OCI-M2 (cell line): ENCODE data around the gene TMEM258.

Experiments used
- DNase-seq: peaks from one replicate; lab custom pipeline; 2025; ENCODE audit not compliant: unreplicated experiment; lab: John Stamatoyannopoulos, UW

Gene TMEM258

DNA sequence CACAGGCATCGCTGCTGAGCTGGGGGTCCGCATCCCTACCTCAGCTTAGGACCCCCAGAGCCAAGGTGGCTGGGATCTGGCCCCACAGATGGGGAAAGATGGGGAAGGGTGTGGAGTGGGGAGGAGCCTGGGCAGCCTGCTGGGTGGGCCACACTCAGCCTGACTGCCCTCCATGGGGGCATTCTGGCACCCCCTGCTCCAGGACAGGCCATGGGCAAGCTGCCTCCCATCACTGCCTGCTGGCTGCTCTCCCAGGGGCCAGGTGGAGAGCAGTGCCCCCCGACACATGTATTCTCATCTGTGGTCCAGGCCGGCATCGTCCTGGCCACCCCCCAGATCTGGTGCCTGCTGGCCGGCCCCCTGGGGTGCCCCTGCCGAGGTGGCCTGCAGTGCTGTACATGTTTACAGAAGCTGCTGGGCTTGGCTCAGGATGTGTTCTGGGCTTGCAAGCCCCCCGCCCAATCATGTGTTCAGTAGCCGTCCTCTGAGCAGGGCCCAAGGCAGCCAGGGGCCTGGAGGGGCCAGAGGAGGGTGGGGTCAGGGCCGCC, 47.7 kb downstream of the TMEM258 start:
- DNase-seq: no peak

DNA sequence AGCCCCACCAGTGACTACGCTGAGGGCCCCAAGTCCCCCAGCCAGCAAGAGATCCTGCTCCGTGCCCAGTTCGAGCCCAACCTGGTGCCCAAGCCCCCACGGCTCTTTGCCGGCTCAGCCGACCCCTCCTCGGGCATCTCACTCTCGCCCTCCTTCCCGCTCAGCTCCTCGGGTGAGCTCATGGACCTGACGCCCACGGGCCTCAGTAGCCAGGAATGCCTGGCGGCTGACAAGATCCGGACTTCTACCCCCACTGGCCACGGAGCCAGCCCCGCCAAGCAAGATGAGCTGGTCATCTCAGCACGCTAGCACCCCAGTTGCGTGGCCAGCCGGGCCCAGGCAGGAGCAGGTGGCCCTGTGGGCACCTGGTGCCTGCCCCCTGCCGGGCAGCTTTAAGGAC, 48.2 kb downstream of the TMEM258 start:
- no peak for DNase-seq

DNA sequence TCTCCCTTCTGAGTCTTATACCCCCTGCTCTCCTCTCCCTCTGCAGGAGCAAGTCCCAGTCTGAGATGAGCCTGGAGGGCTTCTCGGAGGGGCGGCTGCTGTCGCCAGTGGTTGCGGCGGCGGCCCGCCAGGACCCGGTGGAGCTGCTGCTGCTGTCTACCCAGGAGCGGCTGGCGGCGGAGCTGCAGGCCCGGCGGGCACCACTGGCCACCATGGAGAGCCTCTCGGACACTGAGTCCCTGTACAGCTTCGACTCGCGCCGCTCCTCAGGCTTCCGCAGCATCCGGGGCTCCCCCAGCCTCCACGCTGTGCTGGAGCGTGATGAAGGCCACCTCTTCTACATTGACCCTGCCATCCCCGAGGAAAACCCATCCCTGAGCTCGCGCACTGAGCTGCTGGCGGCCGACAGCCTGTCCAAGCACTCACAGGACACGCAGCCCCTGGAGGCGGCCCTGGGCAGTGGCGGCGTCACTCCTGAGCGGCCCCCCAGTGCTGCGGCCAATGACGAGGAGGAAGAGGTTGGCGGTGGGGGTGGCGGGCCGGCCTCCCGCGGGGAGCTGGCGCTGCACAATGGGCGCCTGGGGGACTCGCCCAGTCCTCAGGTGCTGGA, 48.8 kb downstream of the TMEM258 start:
- DNase-seq: no peak

GRCh38 chr11:61742391-61742790, 50.0 kb downstream of the TMEM258 start:
- no peak for DNase-seq

- no peak for DNase-seq
Observed at GRCh38 chr11:61739966-61740365, 52.4 kb downstream of the TMEM258 start.

DNA sequence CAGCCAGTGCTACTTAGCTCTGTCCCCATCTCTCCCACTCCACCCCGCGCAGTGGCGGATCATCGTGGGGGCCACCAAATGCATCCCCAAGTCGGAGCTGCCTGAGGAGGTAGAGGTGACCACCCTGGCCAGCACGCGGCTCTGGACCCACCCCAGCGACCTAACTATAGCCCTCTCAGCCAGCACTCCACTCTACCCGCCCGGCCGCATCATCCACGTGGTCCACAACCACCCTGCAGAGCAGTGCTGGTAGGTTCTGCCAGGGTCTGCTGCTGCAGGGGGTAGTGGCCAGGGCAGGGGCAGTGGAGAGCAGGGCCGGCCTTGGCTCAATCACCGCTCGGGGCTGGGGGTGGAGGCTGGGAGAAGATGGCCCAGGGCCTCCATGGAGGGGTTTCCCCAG, 53.0 kb downstream of the TMEM258 start:
- no peak for DNase-seq
